H4 (cell line): Measurements from ENCODE around the gene CDCA7L. TPM values are rescaled to one million over a fixed set of nuclear protein-coding genes. Genes with fewer than 3 reads are reported as not detected.
A peak's percentile ranks its signal among the peaks of the same experiment; 100 is the strongest.

ENCODE experiments used
- DNase-seq: peaks from one replicate; pipeline ENCODE4 v3.0.0-alpha.2; 2015; ENCODE audit warnings: low spot score
- total RNA-seq: library from RNA; depleted of rRNA; stranded (reverse); fragments of >200 nt; shearing (Covaris generic); gene quantifications from 2 replicates; pipeline ENCODE4 v1.2.3, GENCODE V29; 2014; rRNA removed

CDCA7L gene, protein sequence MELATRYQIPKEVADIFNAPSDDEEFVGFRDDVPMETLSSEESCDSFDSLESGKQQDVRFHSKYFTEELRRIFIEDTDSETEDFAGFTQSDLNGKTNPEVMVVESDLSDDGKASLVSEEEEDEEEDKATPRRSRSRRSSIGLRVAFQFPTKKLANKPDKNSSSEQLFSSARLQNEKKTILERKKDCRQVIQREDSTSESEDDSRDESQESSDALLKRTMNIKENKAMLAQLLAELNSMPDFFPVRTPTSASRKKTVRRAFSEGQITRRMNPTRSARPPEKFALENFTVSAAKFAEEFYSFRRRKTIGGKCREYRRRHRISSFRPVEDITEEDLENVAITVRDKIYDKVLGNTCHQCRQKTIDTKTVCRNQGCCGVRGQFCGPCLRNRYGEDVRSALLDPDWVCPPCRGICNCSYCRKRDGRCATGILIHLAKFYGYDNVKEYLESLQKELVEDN
- total RNA-seq, result 109 and 114 TPM in 2 replicates

DNA sequence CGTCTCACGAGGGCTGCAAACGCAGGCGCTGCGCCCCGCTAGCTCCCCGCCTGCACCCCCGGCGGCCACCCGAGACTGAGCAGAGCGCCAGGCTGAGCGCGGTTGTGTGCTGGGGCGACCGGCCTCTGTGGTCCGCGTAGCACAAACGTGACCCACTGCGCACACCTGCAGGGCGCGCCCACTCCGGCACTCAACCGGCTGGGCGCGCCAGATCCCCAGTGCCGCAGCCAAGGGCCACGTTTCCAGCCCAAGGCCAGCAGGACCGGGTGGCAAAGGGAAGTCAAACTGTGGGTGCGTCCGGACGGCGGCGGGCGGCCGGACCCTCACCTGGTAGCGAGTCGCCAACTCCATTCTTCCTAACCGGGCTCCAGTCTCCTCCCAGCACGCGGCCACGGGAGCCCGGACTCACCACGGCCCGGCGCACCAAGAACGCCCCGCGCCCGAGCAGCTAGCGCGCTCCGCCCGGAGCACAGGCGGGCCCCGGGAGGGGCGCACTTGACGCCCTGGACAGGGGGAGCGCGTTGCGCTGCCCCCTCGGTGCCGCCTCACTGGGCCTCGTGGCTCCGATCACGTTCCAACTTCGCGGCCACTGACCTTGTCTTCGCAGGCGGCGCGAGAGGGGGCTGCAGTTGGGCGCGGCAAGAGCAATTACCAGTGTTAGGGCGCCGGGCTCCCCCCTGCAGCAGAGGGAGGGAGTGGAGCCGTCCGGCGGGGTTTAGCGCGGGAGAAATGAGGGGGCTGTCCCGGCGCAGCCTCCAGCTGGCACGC is at the start of gene CDCA7L:
Gene CDCA7L, minus strand, starts transcription at position 446 of the 768 bp plus-strand sequence. Its CDS starts 95 bp downstream, at position 351.
- DNase-seq, result peak; percentile 86

DNA sequence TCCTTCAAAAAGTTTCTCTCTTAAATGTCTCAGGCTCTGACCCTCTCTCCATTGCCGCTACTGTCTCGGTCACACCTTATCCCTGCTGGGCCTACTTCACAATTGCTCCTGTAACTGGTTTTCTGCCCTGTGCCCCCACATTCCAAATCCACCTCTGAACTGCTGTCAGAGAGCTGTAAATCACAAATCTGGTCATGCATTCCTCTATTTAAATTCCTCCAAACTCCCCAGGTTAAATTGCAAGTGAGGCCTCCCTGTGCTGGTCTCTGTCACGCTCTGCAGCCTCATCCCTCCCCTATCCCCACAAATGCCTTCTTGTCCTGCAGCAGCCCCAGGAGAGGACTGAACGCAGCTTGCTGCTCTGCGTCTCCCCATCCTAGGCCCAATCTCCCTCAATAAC is 40.4 kb upstream of the CDCA7L start:
- DNase-seq, result no peak

DNA sequence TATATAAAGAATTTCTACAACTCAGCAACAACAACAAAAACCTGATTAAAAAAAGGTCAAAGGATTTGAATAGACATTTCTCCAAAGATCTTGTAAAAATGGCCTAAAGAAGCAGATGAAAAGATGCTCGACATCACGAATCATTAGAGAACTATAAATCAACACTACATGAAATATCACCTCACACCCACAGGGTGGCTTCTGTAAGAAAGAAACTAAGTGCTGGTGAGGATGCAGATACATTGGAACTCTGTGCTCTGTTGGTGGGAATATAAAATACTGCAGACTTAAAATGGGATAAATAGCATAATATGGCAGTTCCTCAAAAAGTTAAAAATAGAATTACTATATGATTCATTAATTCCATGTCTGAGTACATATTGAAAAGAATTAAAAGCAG is 38.3 kb upstream of the CDCA7L start:
- no peak for DNase-seq

DNA sequence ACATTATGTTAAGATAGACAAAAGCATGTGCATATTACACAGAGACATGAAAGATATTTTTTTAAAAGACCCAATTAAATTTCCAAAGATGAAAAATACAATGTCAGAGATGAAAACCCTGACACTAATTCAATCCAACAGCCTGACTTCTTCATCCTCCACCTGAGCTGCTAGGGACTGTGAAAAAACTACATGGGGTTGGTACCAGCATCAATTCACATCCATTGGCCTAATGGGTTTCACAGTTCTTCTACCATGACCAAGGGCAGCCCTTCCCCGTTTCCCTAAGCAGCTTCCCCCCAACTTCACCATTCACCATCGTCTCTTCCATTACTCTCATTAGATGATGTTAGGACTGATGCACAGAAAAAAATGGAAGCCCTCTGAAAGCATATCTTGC is 37.4 kb upstream of the CDCA7L start:
- no peak for DNase-seq

DNA sequence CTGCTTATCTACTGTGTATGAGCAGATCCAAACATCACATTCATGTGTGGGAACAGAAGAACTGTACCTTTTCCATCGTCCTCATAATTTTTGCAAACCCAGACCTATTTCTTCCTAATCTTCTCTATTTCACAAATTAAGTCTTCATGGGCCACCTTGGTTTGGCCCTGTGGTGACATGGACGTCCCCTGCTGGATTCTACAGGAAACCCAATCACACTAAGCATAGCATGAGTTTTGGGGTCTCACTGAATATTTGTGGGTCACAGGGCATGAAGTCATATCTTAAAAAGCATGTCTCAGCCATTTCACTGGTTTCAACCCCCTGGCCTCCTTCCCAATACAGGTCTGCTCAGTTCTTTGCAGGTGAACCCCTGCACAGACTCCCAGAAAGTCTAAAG is 35.8 kb upstream of the CDCA7L start:
- DNase-seq, result no peak

GRCh38 chr7:21980926-21981500 is 35.3 kb upstream of the CDCA7L start:
- DNase-seq, result no peak

GRCh38 chr7:21972397-21972784 is 26.7 kb upstream of the CDCA7L start:
- DNase-seq, result peak; percentile 94

DNA sequence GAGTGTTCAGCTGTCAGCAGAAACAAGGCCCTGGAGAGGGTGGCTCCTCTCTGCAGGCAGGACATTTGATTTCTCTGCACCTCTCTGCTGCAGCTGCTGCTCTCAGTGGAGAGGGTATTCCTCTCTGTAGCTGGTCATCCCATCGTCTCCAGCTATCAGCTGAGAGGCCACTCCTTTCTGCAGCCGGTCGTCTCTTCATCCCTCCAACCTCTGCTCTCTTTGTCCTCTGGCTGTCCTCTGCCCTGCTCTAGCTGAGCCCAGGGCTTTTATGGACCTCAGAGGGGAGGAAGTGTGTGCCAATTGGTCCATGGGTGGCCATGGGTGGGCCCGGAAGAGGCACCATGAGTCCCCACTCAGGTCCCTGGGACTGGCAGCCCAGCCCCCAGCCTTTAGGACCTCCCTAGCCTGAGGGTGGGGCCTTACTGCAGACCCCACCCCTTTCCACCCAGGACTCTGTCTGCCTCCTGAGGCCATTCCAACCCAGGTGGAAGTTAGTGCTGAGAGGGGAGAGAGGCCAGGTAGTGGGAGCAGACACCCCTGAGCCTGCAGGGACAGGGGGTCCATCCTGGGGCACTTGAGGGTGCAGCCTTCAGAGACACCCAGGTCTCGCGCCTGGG is 26.2 kb upstream of the CDCA7L start:
- peak; percentile 37 for DNase-seq

DNA sequence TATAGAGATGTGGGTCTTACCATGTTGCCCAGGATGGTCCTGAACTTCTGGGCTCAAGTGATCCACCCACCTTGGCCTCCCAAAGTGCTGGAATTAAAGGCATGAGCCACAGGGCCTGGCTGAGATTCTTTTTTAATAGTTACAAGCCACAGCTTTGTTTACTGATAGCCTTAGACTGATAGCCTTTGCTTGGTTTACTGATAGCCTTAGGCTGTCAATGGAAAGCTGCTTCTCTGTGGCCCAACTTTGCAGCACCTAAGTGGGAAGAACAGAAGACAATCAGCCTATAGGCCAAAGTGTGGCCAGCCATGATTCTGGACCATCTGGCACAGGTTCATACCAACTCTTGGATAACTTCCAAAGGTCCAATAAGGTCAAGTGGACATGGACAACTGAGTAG is 24.1 kb upstream of the CDCA7L start:
- no peak for DNase-seq

GRCh38 chr7:21967598-21968003 is 21.9 kb upstream of the CDCA7L start:
- DNase-seq, result no peak

GRCh38 chr7:21966271-21966670 is 20.6 kb upstream of the CDCA7L start:
- DNase-seq, result no peak

DNA sequence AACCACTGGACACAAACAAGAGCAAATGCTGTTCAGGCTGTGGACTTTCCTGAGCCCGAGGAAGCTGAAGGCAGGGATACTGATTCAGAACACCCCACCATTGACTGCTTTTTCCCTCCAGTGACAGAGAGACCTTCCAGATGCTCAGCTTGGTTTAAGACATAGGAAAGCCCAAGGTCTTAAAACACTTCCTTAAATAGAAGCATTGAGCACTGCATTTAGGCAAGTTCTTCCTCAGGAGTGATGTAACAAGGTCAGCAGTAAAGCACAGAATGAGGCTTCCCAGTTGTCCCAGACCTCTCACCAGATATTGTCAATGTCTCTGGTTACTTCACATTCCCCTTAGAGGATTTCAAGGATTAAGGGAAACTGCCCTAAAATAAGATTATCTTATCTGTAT is 19.6 kb upstream of the CDCA7L start:
- no peak for DNase-seq

DNA sequence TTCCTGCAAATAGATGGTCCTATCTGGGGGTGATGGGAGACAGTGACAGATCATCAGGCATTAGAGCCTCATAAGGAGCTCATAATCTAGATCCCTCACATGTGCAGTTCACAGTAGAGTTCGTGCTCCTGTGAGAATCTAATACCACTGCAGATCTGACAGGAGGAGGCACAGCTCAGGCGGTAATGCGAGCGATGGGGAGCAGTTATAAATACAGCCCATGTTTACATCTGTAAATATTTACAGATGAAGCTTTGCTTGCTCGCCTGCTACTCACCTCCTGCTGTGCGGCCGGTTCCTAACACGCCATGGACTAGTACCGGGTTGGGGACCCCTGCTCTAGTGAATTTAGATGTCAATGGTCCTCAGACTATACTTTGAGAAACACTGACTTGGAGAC is 17.0 kb upstream of the CDCA7L start:
- DNase-seq, result no peak

DNA sequence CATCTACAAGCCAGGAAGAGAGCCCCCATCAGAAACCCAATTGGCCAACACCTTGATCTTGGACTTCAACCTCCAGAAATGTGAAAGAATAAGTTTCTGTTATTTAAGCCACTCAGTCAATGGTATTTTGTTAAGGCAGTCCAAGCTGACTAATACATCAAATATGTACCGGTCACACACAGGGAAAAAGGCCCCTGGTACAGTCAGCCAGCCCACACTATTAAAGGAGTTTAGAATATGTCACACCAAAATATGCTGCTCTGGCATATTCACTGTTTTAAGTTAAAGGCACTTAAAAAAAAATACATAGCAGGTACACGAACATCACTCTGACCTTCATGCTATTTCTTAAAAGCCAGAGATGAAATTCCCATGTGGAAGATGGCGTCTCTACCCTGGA is 15.2 kb upstream of the CDCA7L start:
- DNase-seq, result peak; percentile 53

DNA sequence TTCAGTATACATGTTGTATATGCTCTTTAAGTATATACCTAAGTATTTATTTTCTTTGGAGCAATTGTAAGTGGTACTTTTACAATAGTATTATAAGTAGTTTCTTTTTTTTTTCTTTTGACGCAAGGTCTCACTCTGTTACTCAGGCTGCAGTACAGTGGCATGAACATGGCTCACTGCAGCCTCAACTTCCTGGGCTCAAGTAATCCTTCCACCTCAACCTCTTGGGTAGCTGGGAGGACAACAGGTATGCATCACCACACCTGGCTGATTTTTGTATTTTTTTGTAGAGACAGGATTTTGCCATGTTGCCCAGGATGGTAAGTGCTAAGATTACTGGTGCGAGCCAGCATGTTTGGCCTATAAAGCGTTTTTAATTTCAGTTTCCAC is 13.7 kb upstream of the CDCA7L start:
- no peak for DNase-seq

DNA sequence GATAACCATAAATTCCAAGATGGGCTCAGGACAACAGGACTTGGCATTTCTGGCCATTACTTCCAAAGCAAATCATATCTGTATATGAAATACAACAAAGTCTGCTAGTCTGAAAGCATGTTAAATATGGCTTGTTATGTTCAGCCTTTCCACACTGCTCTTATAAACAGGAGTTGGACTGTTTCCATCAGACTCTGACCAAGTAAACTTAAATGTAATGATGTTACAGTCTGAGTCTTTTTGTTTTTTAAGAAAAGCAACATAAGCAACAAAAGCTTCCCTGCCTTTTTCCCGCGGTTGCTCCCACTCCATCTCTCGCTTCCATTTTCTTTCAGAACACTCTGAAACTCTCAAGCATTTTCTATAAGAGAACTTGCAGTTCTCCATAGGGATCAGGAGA is 8.1 kb upstream of the CDCA7L start:
- no peak for DNase-seq

DNA sequence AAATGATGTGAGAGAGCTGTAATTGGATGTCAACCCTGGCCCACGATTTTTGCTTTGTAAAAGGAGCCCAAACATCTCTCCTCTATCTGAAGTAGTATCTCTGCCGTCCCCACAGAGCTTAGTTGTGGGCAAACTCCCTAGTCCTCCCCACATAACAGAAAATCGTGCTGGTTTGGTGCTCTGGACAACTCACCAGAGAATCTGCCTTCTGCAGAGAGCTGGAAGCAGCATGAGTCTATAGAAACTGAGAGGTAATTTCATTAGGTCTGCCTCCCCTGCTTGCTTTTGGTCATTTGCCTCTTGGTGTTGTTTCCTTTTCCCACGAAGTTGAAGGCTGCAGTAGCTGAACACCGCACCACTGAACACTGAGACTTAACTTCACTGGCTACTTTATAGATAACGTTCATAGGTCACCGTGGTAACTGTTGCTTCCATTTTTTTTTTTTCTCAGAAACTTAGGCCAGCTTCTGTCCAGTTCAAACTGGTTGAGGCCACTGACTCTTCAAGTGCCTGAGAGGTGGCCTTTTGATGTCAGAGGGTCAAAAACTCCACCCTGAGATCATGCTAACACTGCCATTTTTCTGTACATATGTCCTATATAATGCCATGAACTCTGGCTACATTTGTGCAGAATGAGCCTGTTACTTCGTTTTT is 3.3 kb upstream of the CDCA7L start:
- DNase-seq, result no peak

DNA sequence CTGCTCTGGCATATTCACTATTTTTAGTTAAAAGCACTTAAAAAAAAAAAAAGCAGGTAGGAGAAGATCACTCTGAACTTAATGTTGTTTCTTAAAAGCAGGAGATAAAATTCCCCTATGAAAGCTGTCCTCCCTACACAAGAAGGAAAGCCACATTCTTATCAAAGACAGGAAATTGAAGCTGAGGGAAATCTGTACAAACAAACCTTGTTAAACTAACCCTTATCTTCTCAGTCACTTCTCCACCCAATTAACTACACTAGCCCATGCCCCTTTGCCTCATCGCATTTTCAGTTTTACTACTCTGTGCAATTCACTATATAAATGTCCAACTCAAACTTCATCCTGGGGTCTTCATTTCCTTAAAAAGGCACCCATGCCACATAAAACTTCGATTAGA is 2.7 kb upstream of the CDCA7L start:
- no peak for DNase-seq

DNA sequence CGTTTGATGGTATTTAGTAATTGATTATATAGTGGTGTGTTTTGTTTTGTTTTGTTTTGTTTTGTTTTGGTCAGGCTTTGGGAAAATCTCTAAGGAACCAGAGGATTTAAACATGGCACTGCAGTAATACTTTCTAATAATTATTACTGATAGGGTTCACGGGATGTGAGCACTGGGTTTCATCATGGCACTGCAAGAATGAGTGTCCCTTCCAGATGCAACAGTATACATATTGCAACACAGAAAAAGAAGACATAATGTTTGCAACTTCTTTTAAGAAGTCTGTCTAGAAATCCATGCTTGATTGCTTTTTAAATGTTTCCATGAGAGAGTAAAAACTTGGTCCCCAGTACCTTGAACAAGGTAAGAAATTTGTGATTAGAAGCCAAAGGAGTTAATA is 2.2 kb upstream of the CDCA7L start:
- no peak for DNase-seq

DNA sequence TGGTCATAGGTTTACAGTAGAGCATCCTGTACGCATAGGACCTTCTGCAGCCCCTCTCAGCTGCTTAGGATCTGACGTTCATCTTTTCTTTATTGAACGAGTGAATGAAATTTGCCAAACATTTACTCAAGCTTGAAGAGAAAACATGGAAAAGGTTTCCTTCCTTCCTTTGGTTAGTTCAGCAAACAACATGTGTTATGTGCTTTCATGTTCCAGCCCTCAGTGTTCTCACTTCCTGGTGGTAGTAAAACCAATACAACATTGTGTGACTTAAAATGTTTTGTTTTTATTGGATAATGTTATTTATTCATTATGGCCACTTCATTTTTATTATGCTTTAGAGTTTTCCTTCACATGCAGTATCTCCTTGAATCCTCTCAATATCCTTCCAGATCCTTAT is 1.4 kb upstream of the CDCA7L start:
- DNase-seq, result no peak

GRCh38 chr7:21946222-21946709 is 567 bp upstream of the CDCA7L start:
- no peak for DNase-seq
